Bronchial epithelial cell (primary cell): ENCODE results near the gene PPP6R1. TPM values are rescaled to one million over a fixed set of nuclear protein-coding genes. Genes with fewer than 3 reads are reported as not detected.

Experiments
- DNase-seq: peaks from one replicate; pipeline ENCODE4 v3.0.0-alpha.2; 2010; ENCODE audit warnings: low read depth
- FAIRE-seq: peaks from 2 replicates; lab custom pipeline; 2011; peaks lifted over from hg19 to GRCh38; lab: Jason Lieb, UNC
- H3K27me3 ChIP-seq: 2 replicates; pipeline ENCODE4 v1.5.1; 2011; ENCODE audit warnings: low read length; ENCODE audit not compliant: control insufficient read depth, insufficient read depth
- H3K36me3 ChIP-seq: 2 replicates; pipeline ENCODE4 v1.5.1; 2011; ENCODE audit warnings: low read length; ENCODE audit not compliant: control insufficient read depth, insufficient read depth
- H3K4me3 ChIP-seq: 2 replicates; pipeline ENCODE4 v1.5.1; 2011; ENCODE audit warnings: mild to moderate bottlenecking, low read depth, low read length, control low read depth
- CTCF ChIP-seq: IDR thresholded peaks from 2 replicates; pipeline ENCODE4 v1.5.1; 2011; ENCODE audit warnings: mild to moderate bottlenecking, moderate library complexity, low read length, control low read depth, inconsistent platforms; ENCODE audit not compliant: insufficient read depth, severe bottlenecking
- total RNA-seq: library from RNA; depleted of rRNA; stranded (reverse); fragments of >200 nt; gene quantifications from 2 replicates; pipeline ENCODE4 v1.2.1, GENCODE V29; 2014

Gene PPP6R1
- total RNA-seq, 1 donor from 2014 or later = 15.5 TPM

- peaks cover 2% of the 10 kb centered on the region for H3K27me3 ChIP-seq
- no peak for DNase-seq
- no peak for FAIRE-seq
- H3K4me3 ChIP-seq = no peak overlapping the region
- no peak for TF ChIP-seq CTCF
- H3K36me3 ChIP-seq = no peaks in the 10 kb centered on the region
These were observed 77.1 kb downstream of the PPP6R1 start for GRCh38 chr19:55181740-55182139.

Other genes with a start within 250 kb of the PPP6R1 start
- gene GP6, start 220.8 kb downstream of the PPP6R1 start, total RNA-seq = not detected in 2 replicates
- gene RDH13, start 195.9 kb downstream of the PPP6R1 start, total RNA-seq = 23.7 and 37.0 TPM in 2 replicates
- 117 and 308 TPM in 2 replicates for gene EPS8L1, start 183.1 kb downstream of the PPP6R1 start, total RNA-seq
- 22.9 and 25.6 TPM in 2 replicates for gene PPP1R12C, start 141.4 kb downstream of the PPP6R1 start, total RNA-seq
- 65.0 and 151 TPM in 2 replicates for gene TNNT1, start 109.8 kb downstream of the PPP6R1 start, total RNA-seq
- gene TNNI3, start 101.3 kb downstream of the PPP6R1 start, total RNA-seq = 0.53 and 1.0 TPM in 2 replicates
- gene DNAAF3, start 92.4 kb downstream of the PPP6R1 start, total RNA-seq = 0.53 and 0.77 TPM in 2 replicates
- 0.13 and 0.26 TPM in 2 replicates for gene SYT5, start 78.7 kb downstream of the PPP6R1 start, total RNA-seq
- gene PTPRH, start 49.5 kb downstream of the PPP6R1 start, total RNA-seq = 3.9 and 7.4 TPM in 2 replicates
- gene TMEM86B, start 30.3 kb downstream of the PPP6R1 start, total RNA-seq = 0.53 and 1.4 TPM in 2 replicates
- gene HSPBP1, start 21.1 kb upstream of the PPP6R1 start, total RNA-seq = 37.1 and 41.6 TPM in 2 replicates
- gene BRSK1, start 25.0 kb upstream of the PPP6R1 start, total RNA-seq = 0.51 and 0.53 TPM in 2 replicates
- not detected in 2 replicates for gene TMEM150B, start 66.3 kb upstream of the PPP6R1 start, total RNA-seq
- 5.3 and 9.0 TPM in 2 replicates for gene KMT5C, start 80.9 kb upstream of the PPP6R1 start, total RNA-seq
- 0.26 and 0.64 TPM in 2 replicates for gene COX6B2, start 95.7 kb upstream of the PPP6R1 start, total RNA-seq
- gene GARIN5B, start 104.2 kb upstream of the PPP6R1 start, total RNA-seq = not detected in 2 replicates
- 0.64 and 1.3 TPM in 2 replicates for gene IL11, start 111.4 kb upstream of the PPP6R1 start, total RNA-seq
- not detected in 2 replicates for gene TMEM190, start 117.8 kb upstream of the PPP6R1 start, total RNA-seq
- 3.1 and 10.0 TPM in 2 replicates for gene TMEM238, start 125.3 kb upstream of the PPP6R1 start, total RNA-seq
- 348 and 603 TPM in 2 replicates for gene RPL28, start 126.9 kb upstream of the PPP6R1 start, total RNA-seq
- gene UBE2S, start 148.8 kb upstream of the PPP6R1 start, total RNA-seq = 38.2 and 50.4 TPM in 2 replicates
- not detected in 2 replicates for gene SHISA7, start 184.3 kb upstream of the PPP6R1 start, total RNA-seq
- gene ISOC2, start 202.6 kb upstream of the PPP6R1 start, total RNA-seq = 33.2 and 33.3 TPM in 2 replicates
- gene C19orf85, start 205.7 kb upstream of the PPP6R1 start, total RNA-seq = not detected in 2 replicates
- 0.79 and 1.0 TPM in 2 replicates for gene ZNF628, start 217.6 kb upstream of the PPP6R1 start, total RNA-seq
- 2.4 and 3.5 TPM in 2 replicates for gene NAT14, start 226.2 kb upstream of the PPP6R1 start, total RNA-seq
- under 0.01 and 0.26 TPM in 2 replicates for gene SSC5D, start 229.4 kb upstream of the PPP6R1 start, total RNA-seq